ENCODE results near the gene AURKB. TPM values are rescaled to one million over a fixed set of nuclear protein-coding genes. Genes with fewer than 3 reads are reported as not detected.

Gene AURKB
- total and polyA plus RNA-seq, 2 of the 13 experiments (the other 11 are each of a cell fraction or from before 2014, with no cell fraction given), result 29.5 to 75.3 TPM

DNA sequence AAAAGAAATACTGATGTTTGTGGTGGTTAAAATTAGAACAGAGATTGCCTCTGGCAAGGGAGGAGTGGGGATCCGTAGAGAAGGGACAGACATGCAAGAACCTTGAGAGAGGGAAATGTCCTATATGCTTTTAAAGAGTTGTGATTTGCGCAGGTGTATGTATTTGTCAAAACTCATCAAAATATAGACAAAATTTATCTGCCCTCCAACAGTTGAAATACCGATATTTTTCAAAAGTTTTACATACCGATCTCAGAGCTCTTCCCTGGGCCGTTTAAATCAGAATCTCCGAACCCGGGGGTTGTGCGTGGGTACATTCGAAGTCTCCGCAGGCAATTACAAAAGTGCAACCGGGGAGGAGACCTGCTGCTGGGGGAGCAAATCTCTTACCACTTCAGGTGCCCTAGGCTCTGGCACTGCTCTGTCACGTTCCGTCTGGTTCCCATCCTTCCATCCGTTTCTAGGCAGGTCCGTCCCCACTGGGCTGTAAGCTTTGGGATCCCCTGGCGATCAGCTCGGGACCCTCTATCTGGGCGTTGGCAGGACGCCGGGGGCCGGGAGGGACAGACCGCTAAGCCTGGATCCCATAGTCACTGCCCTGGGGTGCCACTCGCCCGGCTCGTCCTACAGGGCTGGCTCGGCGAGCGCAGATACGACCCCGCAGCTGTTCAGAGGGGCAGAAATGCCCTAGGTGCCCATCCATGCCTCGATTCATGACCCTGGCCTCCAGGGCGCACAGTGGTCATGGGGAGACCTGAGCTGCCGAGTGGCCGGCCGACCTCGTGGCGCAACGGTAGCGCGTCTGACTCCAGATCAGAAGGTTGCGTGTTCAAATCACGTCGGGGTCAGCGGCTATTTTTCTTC is 24.6 kb downstream of the AURKB start (continued):
- TF ChIP-seq ZNF776 (CRISPR knock-in tag; IDR thresholded peaks at IDR 0.05), result no peak
- TF ChIP-seq, protein P1, sequence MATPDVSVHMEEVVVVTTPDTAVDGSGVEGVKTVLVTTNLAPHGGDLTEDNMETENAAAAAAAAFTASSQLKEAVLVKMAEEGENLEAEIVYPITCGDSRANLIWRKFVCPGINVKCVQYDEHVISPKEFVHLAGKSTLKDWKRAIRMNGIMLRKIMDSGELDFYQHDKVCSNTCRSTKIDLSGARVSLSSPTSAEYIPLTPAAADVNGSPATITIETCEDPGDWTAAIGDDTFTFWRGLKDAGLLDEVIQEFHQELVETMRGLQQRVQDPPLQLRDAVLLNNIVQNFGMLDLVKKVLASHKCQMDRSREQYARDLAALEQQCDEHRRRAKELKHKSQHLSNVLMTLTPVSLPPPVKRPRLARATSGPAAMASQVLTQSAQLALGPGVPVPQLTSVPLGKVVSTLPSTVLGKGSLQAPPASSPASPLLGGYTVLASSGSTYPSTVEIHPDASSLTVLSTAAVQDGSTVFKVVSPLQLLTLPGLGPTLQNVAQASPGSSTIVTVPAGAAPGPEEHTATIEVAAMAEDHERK (CRISPR knock-in tag; IDR thresholded peaks at IDR 0.05; ENCODE audit: low read depth), result no peak
- no peak for TF ChIP-seq U2AF1 (optimal IDR thresholded peaks at IDR 0.05; ENCODE audit: low read depth, low read length)
- TF ChIP-seq ZNF225 (CRISPR knock-in tag; IDR thresholded peaks at IDR 0.05), result no peak
- no peak for TF ChIP-seq ZNF552 (CRISPR knock-in tag; IDR thresholded peaks at IDR 0.05; ENCODE audit: borderline replicate concordance)
- TF ChIP-seq ZNF670 (CRISPR knock-in tag; IDR thresholded peaks at IDR 0.05; ENCODE audit: borderline replicate concordance), result no peak
- no peak for TF ChIP-seq ZSCAN25 (CRISPR knock-in tag; IDR thresholded peaks at IDR 0.05)
- TF ChIP-seq MBD4 (IDR thresholded peaks at IDR 0.05; ENCODE audit: borderline replicate concordance, low read length), result no peak
- TF ChIP-seq BHLHE40 (IDR thresholded peaks at IDR 0.05; ENCODE audit: low read length), result no peak
- TF ChIP-seq CBX1 (IDR thresholded peaks at IDR 0.05; ENCODE audit: low read depth), result peak; percentile 95
- no peak for TF ChIP-seq REXO4 (CRISPR knock-in tag; IDR thresholded peaks at IDR 0.05; ENCODE audit: borderline replicate concordance)
- TF ChIP-seq HES4 (CRISPR knock-in tag; IDR thresholded peaks at IDR 0.05; ENCODE audit: borderline replicate concordance), result peak; percentile 65; the same call in 1 of the 2 replicates
- 0 out of 2 replicates have a peak, but pooled peaks have one; percentile 9 for TF ChIP-seq ZMYM4 (CRISPR knock-in tag; IDR thresholded peaks at IDR 0.05)
- TF ChIP-seq MXD3 (CRISPR knock-in tag; IDR thresholded peaks at IDR 0.05), result 0 out of 2 replicates have a peak, but pooled peaks have one; percentile 53
- TF ChIP-seq ZNF343 (CRISPR knock-in tag; IDR thresholded peaks at IDR 0.05), result no peak
- no peak for TF ChIP-seq PRDM10 (CRISPR knock-in tag; IDR thresholded peaks at IDR 0.05; ENCODE audit: low read depth)
- TF ChIP-seq, protein P2, sequence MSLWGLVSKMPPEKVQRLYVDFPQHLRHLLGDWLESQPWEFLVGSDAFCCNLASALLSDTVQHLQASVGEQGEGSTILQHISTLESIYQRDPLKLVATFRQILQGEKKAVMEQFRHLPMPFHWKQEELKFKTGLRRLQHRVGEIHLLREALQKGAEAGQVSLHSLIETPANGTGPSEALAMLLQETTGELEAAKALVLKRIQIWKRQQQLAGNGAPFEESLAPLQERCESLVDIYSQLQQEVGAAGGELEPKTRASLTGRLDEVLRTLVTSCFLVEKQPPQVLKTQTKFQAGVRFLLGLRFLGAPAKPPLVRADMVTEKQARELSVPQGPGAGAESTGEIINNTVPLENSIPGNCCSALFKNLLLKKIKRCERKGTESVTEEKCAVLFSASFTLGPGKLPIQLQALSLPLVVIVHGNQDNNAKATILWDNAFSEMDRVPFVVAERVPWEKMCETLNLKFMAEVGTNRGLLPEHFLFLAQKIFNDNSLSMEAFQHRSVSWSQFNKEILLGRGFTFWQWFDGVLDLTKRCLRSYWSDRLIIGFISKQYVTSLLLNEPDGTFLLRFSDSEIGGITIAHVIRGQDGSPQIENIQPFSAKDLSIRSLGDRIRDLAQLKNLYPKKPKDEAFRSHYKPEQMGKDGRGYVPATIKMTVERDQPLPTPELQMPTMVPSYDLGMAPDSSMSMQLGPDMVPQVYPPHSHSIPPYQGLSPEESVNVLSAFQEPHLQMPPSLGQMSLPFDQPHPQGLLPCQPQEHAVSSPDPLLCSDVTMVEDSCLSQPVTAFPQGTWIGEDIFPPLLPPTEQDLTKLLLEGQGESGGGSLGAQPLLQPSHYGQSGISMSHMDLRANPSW (CRISPR knock-in tag; IDR thresholded peaks at IDR 0.05; ENCODE audit: borderline replicate concordance), result no peak
- no peak for TF ChIP-seq ZFP36 (IDR thresholded peaks at IDR 0.05; ENCODE audit: borderline replicate concordance, low read depth, low read length, partially characterized antibody)
- peak; percentile 65 for TF ChIP-seq RXRB (CRISPR knock-in tag; IDR thresholded peaks at IDR 0.05; ENCODE audit: borderline replicate concordance)
- no peak for TF ChIP-seq HCFC1 (IDR thresholded peaks at IDR 0.05; ENCODE audit: low read depth, low read length)
- TF ChIP-seq PITX1 (CRISPR knock-in tag; IDR thresholded peaks at IDR 0.05), result no peak; the same call in 1 of the 2 replicates

Measured in HepG2 (cell line).